Renal cortical epithelial cell (primary cell): ENCODE data around the gene ZNRF3. TPM values are rescaled to one million over a fixed set of nuclear protein-coding genes. Genes with fewer than 3 reads are reported as not detected.

Experiments used
- DNase-seq: peaks from one replicate; pipeline ENCODE4 v3.0.0-alpha.2; 2011; ENCODE audit warnings: low read depth
- total RNA-seq: library from RNA; depleted of rRNA; stranded (reverse); fragments of >200 nt; gene quantifications from 2 replicates; pipeline ENCODE4 v1.2.3, GENCODE V29; 2014

Gene ZNRF3
- total RNA-seq, 1 donor from 2014 or later: 26.9 TPM

- DNase-seq: peak; percentile 33
These were observed 69.5 kb downstream of the ZNRF3 start for GRCh38 chr22:28952857-28953256.

GRCh38 chr22:28953403-28953802 lies 70.0 kb downstream of the ZNRF3 start:
- peak; percentile 33 for DNase-seq

GRCh38 chr22:28953976-28954880 lies 70.9 kb downstream of the ZNRF3 start:
- no peak for DNase-seq

- DNase-seq: no peak
These were observed 72.4 kb downstream of the ZNRF3 start for GRCh38 chr22:28955817-28956216.

GRCh38 chr22:28956506-28956905 lies 73.1 kb downstream of the ZNRF3 start:
- DNase-seq: no peak

- peak; percentile 86 for DNase-seq
These were observed 75.2 kb downstream of the ZNRF3 start for GRCh38 chr22:28958611-28959010.

- DNase-seq: no peak
These were observed 78.7 kb downstream of the ZNRF3 start for GRCh38 chr22:28962042-28962554.

- no peak for DNase-seq
These were observed 80.0 kb downstream of the ZNRF3 start for GRCh38 chr22:28963362-28963761.

GRCh38 chr22:28967163-28967665 lies 83.8 kb downstream of the ZNRF3 start:
- DNase-seq: no peak

GRCh38 chr22:28967969-28968368 lies 84.6 kb downstream of the ZNRF3 start:
- no peak for DNase-seq

GRCh38 chr22:28969401-28970168 lies 86.2 kb downstream of the ZNRF3 start:
- DNase-seq: no peak

GRCh38 chr22:28973352-28973751 lies 90.0 kb downstream of the ZNRF3 start:
- no peak for DNase-seq

- DNase-seq: no peak
These were observed 93.7 kb downstream of the ZNRF3 start for GRCh38 chr22:28977060-28977459.

- DNase-seq: peak; percentile 52
These were observed 94.2 kb downstream of the ZNRF3 start for GRCh38 chr22:28977481-28977971.

- peak; percentile 54 for DNase-seq
These were observed 94.8 kb downstream of the ZNRF3 start for GRCh38 chr22:28978158-28978557.

- DNase-seq: peak; percentile 59
These were observed 95.8 kb downstream of the ZNRF3 start for GRCh38 chr22:28978863-28979796.

GRCh38 chr22:28980326-28980725 lies 97.0 kb downstream of the ZNRF3 start:
- no peak for DNase-seq

- peak; percentile 97 for DNase-seq
These were observed 98.6 kb downstream of the ZNRF3 start for GRCh38 chr22:28981818-28982499.

- no peak for DNase-seq
These were observed 99.8 kb downstream of the ZNRF3 start for GRCh38 chr22:28983190-28983589.

GRCh38 chr22:28983788-28984441 lies 100.5 kb downstream of the ZNRF3 start:
- DNase-seq: peak; percentile 58
